Measurements from ENCODE around the gene CPNE2. TPM values are rescaled to one million over a fixed set of nuclear protein-coding genes. Genes with fewer than 3 reads are reported as not detected.

Gene CPNE2
- polyA plus RNA-seq (2013): 30.0 TPM

DNA sequence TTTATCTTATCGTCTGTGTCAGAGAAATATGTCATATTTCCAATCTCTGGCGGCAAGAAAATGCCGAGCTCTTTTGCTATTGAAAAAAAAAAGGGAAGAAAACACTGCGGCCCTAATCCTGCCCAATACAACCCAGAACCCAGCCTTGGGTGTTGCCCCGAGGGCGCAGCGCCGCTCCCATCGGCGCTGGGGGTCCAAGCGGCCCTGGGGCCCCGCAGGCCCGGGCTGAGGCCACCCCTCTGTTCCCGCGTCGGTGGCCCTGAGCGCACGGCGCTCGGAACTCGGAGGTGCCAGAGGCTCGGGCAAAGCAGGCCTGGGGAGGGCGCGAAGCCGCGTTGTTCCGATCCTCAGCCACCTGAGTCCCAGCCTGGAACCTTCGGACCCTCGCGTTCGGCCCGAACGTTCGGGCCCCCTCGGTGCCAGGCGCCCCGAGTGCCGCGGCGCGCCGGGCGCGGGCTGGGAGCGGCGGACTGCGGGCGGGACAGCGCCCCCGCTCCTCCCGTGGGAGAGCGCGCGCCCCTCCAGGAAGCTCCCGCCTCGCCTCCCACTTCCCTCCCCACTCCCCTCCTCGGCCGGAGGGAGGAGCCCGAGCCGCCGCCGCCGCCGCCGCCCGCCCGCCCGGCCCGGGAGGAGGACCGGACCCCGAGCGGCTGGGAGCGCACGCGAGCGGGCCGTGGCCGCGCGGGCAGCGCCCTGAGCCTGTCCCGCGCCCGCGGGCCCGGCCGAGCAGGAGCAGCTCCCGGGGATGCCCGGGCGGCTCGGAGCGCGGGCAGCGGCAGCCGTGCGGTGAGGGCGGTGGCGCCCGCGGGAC is at the start of gene CPNE2:
Gene CPNE2, plus strand, starts transcription at position 609 of the 811 bp plus-strand sequence. CDS start 18,160 bp downstream, outside the sequence.
- Histone ChIP-seq H3K9me3 (ENCODE audit: control extremely low read depth in 1 of 5, control insufficient read depth in 4 of 5, insufficient read depth in 2 of 5, low read depth in 1 of 5, low read length in 4 of 5) (no peaks in the 10 kb centered on the region), H3K27me3 (replicated peaks in 2 of 5; ENCODE audit: control insufficient read depth in 4 of 5, insufficient read depth in 5 of 5, low read length in 4 of 5) (no peaks in the 10 kb centered on the region), H3K4me3 (ENCODE audit: control insufficient read depth in 1 of 7, extremely low read depth in 1 of 7, insufficient read depth in 4 of 7, low read depth in 2 of 7, low read length in 6 of 7) (peak within 1 kb of the TSS; percentile 64 to 86 (median 78)), H3K27ac (ENCODE audit: insufficient read depth in 1 of 2, low read depth in 1 of 2, low read length in 2 of 2, poor library complexity in 1 of 2, severe bottlenecking in 2 of 2) (no peak within 1 kb of the TSS), H3K4me1 (ENCODE audit: control extremely low read depth in 1 of 4, control insufficient read depth in 4 of 4, insufficient read depth in 4 of 4, low read length in 3 of 4) (peaks cover 2 to 25% (median 20%) of the 10 kb centered on the region in 4 experiments), H3K36me3 (ENCODE audit: control insufficient read depth in 4 of 4, insufficient read depth in 4 of 4, low read length in 3 of 4) (peaks cover 0 to 12% (median under 1%) of the 10 kb centered on the region in 4 experiments)
- peak in 2 of 3 donors; percentile 50 for DNase-seq
- under 1% methylated on average over 75 of the region's 100 CpGs for WGBS (ENCODE audit: insufficient coverage)
- POLR2A ChIA-PET: interaction anchor here (0.6 kb wide), 2 partner anchors 59 to 73 kb away, joined by 3 to 4 read pairs; no protein-coding TSS in a partner anchor
- CTCF ChIA-PET: interaction anchor here (0.6 to 9.3 kb wide), 22 partner anchors 8 to 539 kb away, joined by 3 to 79 read pairs (median 5); no protein-coding TSS in a partner anchor

DNA sequence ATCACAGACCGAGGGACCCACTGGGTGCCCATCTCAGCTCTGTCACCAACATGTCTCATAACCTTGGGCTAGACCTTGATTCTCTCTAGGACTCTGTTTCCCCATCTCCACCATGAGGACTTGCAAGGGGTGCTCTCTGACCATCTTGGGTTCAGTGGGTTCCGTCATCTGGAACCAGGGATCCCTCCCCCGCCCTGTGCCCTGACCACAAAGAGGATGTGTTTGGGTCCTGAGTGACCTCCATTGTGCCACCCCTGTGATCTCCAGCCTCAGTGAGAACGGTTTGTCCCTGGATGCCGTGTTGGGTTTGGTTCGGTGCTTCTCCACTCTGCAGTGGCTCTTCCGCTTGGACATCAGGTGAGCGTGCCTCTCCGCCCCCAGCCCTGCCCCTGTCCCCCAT is 49.1 kb upstream of the CPNE2 start:
- WGBS (ENCODE audit: insufficient coverage): 94% methylated on average over 9 of the region's 9 CpGs
- ChIA-PET CTCF (no interaction called here), POLR2A (no interaction called here)
- Histone ChIP-seq H3K9me3 (ENCODE audit: control extremely low read depth in 1 of 5, control insufficient read depth in 4 of 5, insufficient read depth in 2 of 5, low read depth in 1 of 5, low read length in 4 of 5) (peaks cover 0 to 5% (median 0%) of the 10 kb centered on the region in 5 experiments), H3K36me3 (ENCODE audit: control insufficient read depth in 4 of 4, insufficient read depth in 4 of 4, low read length in 3 of 4) (peaks cover 4 to 43% (median 22%) of the 10 kb centered on the region in 4 experiments), H3K4me3 (ENCODE audit: control insufficient read depth in 1 of 7, extremely low read depth in 1 of 7, insufficient read depth in 4 of 7, low read depth in 2 of 7, low read length in 6 of 7) (no peak overlapping the region), H3K27me3 (replicated peaks in 2 of 5; ENCODE audit: control insufficient read depth in 4 of 5, insufficient read depth in 5 of 5, low read length in 4 of 5) (no peaks in the 10 kb centered on the region), H3K4me1 (ENCODE audit: control extremely low read depth in 1 of 4, control insufficient read depth in 4 of 4, insufficient read depth in 4 of 4, low read length in 3 of 4) (peaks cover 4 to 59% (median 39%) of the 10 kb centered on the region in 4 experiments), H3K27ac (ENCODE audit: insufficient read depth in 1 of 2, low read depth in 1 of 2, low read length in 2 of 2, poor library complexity in 1 of 2, severe bottlenecking in 2 of 2) (no peak overlapping the region)
- DNase-seq: no peak

DNA sequence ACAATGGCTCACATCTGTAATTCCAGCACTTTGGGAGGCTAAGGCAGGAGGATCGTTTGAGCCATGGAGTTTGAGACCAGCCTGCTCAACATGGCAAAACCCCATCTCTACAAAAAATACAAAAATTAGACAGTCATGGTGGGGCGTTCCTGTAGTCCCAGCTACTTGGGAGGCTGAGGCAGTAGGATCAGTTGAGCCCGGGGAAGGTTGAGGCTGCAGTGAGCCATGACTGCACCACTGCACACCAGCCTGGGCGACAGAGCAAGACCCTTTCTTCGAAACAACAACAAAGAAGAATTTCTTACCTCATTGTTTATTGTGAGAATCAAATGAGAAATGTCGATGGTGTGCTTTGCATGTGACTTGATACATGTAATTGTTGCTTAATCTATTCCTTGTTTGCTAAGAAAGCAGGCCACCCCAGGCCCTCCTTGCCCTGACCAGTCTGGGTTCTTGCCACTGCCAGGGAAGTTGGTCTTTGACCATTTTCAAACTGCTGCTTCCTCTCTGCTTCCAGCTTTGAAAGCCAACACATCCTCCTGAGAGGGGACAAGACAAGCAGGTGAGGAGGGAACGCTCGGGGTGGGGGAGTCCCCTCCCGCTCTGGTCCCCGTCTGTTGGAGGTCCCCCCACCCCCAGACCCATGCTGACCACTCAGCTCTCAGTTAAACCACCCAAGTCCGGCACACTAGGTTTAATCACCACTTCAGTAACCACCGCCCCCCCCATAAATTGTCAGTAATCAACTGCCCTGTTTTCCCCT is 47.3 kb upstream of the CPNE2 start:
- CTCF ChIA-PET: interaction anchor here (0.9 to 5.9 kb wide), 12 partner anchors 11 to 252 kb away, joined by 3 to 61 read pairs (median 5); partner anchors contain the start of gene CETP
- H3K36me3 ChIP-seq (ENCODE audit: control insufficient read depth in 4 of 4, insufficient read depth in 4 of 4, low read length in 3 of 4): peaks cover 4 to 47% (median 21%) of the 10 kb centered on the region in 4 experiments
- H3K4me1 ChIP-seq (ENCODE audit: control extremely low read depth in 1 of 4, control insufficient read depth in 4 of 4, insufficient read depth in 4 of 4, low read length in 3 of 4): peaks cover 2 to 41% (median 21%) of the 10 kb centered on the region in 4 experiments
- DNase-seq: no peak
- H3K4me3 ChIP-seq (ENCODE audit: control insufficient read depth in 1 of 7, extremely low read depth in 1 of 7, insufficient read depth in 4 of 7, low read depth in 2 of 7, low read length in 6 of 7): peak overlapping the region in 1 of 7 experiments; percentile 8
- POLR2A ChIA-PET: interaction anchor here (1.5 kb wide), 1 partner anchor 101 kb away, joined by 3 read pairs; no protein-coding TSS in a partner anchor
- H3K27ac ChIP-seq (ENCODE audit: insufficient read depth in 1 of 2, low read depth in 1 of 2, low read length in 2 of 2, poor library complexity in 1 of 2, severe bottlenecking in 2 of 2): no peak overlapping the region
- peaks cover 0 to 5% (median 0%) of the 10 kb centered on the region in 5 experiments for H3K9me3 ChIP-seq (ENCODE audit: control extremely low read depth in 1 of 5, control insufficient read depth in 4 of 5, insufficient read depth in 2 of 5, low read depth in 1 of 5, low read length in 4 of 5)
- 89% methylated on average over 3 of the region's 12 CpGs for WGBS (ENCODE audit: insufficient coverage)
- H3K27me3 ChIP-seq (replicated peaks in 2 of 5; ENCODE audit: control insufficient read depth in 4 of 5, insufficient read depth in 5 of 5, low read length in 4 of 5): no peaks in the 10 kb centered on the region

DNA sequence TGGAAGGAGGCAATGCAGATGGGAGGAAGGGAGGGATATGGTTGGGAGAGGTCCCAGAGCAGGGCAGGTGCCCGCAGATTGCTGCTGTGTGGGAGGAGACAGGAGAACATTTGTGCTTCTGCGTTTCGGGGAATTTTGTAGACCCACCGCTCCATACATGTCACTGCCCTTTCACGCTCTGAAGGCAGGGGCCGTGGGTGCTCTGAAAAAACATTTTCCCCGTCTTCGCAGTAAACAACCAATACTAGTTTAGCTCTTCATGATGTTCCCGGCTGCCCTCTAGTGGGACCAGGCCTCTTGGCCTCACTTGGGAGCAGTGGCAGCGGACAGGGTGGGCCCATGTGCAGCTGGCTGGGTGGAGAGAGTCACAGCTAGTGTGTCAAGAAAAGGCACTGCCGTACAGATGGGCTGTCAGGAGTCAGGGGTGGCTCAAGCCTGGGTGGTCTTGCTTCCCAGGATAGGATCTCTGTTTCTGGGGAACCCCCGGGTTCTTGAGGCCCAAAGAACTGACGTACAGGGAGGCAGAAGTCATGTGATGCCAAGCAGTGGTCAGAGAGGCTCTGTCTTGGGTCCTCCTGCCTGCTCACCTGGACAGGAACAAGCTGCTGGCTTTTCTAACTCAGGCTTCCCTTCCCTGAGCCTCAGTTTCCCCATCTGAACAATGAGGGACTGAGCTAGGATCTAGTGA is 46.5 kb upstream of the CPNE2 start:
- CTCF ChIA-PET: interaction anchor here (0.7 to 5.9 kb wide), 18 partner anchors 9 to 253 kb away, joined by 3 to 61 read pairs (median 4); partner anchors contain the start of genes CETP and NLRC5

DNA sequence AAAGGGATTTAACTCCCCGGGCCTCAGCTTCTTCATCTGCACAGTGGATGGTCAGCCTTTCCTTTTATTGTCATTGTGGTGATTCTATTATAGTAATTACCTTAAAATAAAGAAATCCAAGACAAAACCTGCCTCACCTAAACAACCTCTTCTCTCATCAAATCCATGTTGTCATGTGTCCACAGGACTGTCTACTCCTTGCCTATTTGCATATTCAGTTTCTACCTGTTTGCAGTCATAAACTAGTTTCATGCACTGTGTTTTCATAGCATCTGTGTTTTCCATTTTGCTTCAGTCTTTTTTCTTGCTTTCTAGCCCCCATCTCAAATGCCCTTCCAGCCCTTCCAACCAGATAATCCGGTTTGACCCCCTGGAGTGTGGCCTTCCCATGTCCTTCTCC is 44.3 kb upstream of the CPNE2 start:
- no peak for DNase-seq
- ChIA-PET POLR2A (no interaction called here), CTCF (interaction anchor here (5.9 kb wide), 1 partner anchor 85 kb away, joined by 61 read pairs; the partner anchor contains the start of gene CETP)
- no peak overlapping the region for H3K4me3 ChIP-seq (ENCODE audit: control insufficient read depth in 1 of 7, extremely low read depth in 1 of 7, insufficient read depth in 4 of 7, low read depth in 2 of 7, low read length in 6 of 7)
- H3K27me3 ChIP-seq (replicated peaks in 2 of 5; ENCODE audit: control insufficient read depth in 4 of 5, insufficient read depth in 5 of 5, low read length in 4 of 5): no peaks in the 10 kb centered on the region
- H3K9me3 ChIP-seq (ENCODE audit: control extremely low read depth in 1 of 5, control insufficient read depth in 4 of 5, insufficient read depth in 2 of 5, low read depth in 1 of 5, low read length in 4 of 5): no peaks in the 10 kb centered on the region
- H3K4me1 ChIP-seq (ENCODE audit: control extremely low read depth in 1 of 4, control insufficient read depth in 4 of 4, insufficient read depth in 4 of 4, low read length in 3 of 4): peaks cover 0 to 11% (median 5%) of the 10 kb centered on the region in 4 experiments
- no peak overlapping the region for H3K27ac ChIP-seq (ENCODE audit: insufficient read depth in 1 of 2, low read depth in 1 of 2, low read length in 2 of 2, poor library complexity in 1 of 2, severe bottlenecking in 2 of 2)
- 100% methylated on average over 1 of the region's 2 CpGs for WGBS (ENCODE audit: insufficient coverage)
- H3K36me3 ChIP-seq (ENCODE audit: control insufficient read depth in 4 of 4, insufficient read depth in 4 of 4, low read length in 3 of 4): peaks cover 1 to 35% (median 16%) of the 10 kb centered on the region in 4 experiments

More for the DNA sequence above, 46.5 kb upstream of the CPNE2 start:
- DNase-seq: peak; percentile 59 to 81 (median 76)
- POLR2A ChIA-PET: interaction anchor here (0.9 to 1.5 kb wide), 2 partner anchors 56 to 102 kb away, joined by 3 to 5 read pairs; partner anchors contain the start of gene NLRC5
- Histone ChIP-seq H3K27ac (ENCODE audit: insufficient read depth in 1 of 2, low read depth in 1 of 2, low read length in 2 of 2, poor library complexity in 1 of 2, severe bottlenecking in 2 of 2) (no peak overlapping the region), H3K36me3 (ENCODE audit: control insufficient read depth in 4 of 4, insufficient read depth in 4 of 4, low read length in 3 of 4) (peaks cover 4 to 41% (median 19%) of the 10 kb centered on the region in 4 experiments), H3K9me3 (ENCODE audit: control extremely low read depth in 1 of 5, control insufficient read depth in 4 of 5, insufficient read depth in 2 of 5, low read depth in 1 of 5, low read length in 4 of 5) (peaks cover 0 to 3% (median 0%) of the 10 kb centered on the region in 5 experiments), H3K4me3 (ENCODE audit: control insufficient read depth in 1 of 7, extremely low read depth in 1 of 7, insufficient read depth in 4 of 7, low read depth in 2 of 7, low read length in 6 of 7) (peak overlapping the region in 1 of 7 experiments; percentile 8), H3K4me1 (ENCODE audit: control extremely low read depth in 1 of 4, control insufficient read depth in 4 of 4, insufficient read depth in 4 of 4, low read length in 3 of 4) (peaks cover 2 to 33% (median 21%) of the 10 kb centered on the region in 4 experiments), H3K27me3 (replicated peaks in 2 of 5; ENCODE audit: control insufficient read depth in 4 of 5, insufficient read depth in 5 of 5, low read length in 4 of 5) (no peaks in the 10 kb centered on the region)
- WGBS (ENCODE audit: insufficient coverage): 16% methylated on average over 7 of the region's 13 CpGs

DNA sequence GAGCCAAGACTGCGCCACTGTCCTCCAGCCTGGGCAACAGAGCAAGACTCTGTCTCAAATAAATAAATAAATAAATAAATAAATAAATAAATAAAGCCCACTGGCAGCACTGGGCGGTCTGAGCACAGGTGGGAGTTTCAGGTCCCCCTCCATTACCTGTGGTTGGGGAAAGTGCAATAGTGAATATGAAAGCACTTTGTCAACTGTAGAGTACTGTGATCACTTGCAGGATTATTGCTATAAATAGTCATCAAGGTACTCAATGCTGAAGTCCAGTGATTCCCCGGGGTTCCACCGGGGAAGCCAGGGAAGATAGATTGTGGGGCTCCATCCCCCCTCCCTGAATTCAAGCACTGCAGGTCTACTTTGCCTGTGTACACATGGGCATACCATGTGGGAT is 42.7 kb upstream of the CPNE2 start:
- H3K27ac ChIP-seq (ENCODE audit: insufficient read depth in 1 of 2, low read depth in 1 of 2, low read length in 2 of 2, poor library complexity in 1 of 2, severe bottlenecking in 2 of 2): no peak overlapping the region
- DNase-seq: no peak
- peaks cover 4 to 30% (median 12%) of the 10 kb centered on the region in 4 experiments for H3K36me3 ChIP-seq (ENCODE audit: control insufficient read depth in 4 of 4, insufficient read depth in 4 of 4, low read length in 3 of 4)
- no peaks in the 10 kb centered on the region for H3K27me3 ChIP-seq (replicated peaks in 2 of 5; ENCODE audit: control insufficient read depth in 4 of 5, insufficient read depth in 5 of 5, low read length in 4 of 5)
- POLR2A ChIA-PET: no interaction called here
- H3K9me3 ChIP-seq (ENCODE audit: control extremely low read depth in 1 of 5, control insufficient read depth in 4 of 5, insufficient read depth in 2 of 5, low read depth in 1 of 5, low read length in 4 of 5): no peaks in the 10 kb centered on the region
- 100% methylated on average over 3 of the region's 4 CpGs for WGBS (ENCODE audit: insufficient coverage)
- H3K4me3 ChIP-seq (ENCODE audit: control insufficient read depth in 1 of 7, extremely low read depth in 1 of 7, insufficient read depth in 4 of 7, low read depth in 2 of 7, low read length in 6 of 7): no peak overlapping the region
- H3K4me1 ChIP-seq (ENCODE audit: control extremely low read depth in 1 of 4, control insufficient read depth in 4 of 4, insufficient read depth in 4 of 4, low read length in 3 of 4): peaks cover 0 to 6% (median 2%) of the 10 kb centered on the region in 4 experiments
- CTCF ChIA-PET: interaction anchor here (5.9 kb wide), 1 partner anchor 86 kb away, joined by 61 read pairs; the partner anchor contains the start of gene CETP
